GM19238 (cell line): ENCODE measurements around the gene AIF1L.
"Not testable (repeated sequence)": the region's sequence is repeated elsewhere in the genome, so short reads cannot be mapped to it uniquely, and the experiment has no call there.

Experiments used
- DNase-seq: peaks from one replicate; pipeline ENCODE4 v3.0.0; 2011; ENCODE audit warnings: low spot score; ENCODE audit not compliant: insufficient read length

AIF1L gene

DNA sequence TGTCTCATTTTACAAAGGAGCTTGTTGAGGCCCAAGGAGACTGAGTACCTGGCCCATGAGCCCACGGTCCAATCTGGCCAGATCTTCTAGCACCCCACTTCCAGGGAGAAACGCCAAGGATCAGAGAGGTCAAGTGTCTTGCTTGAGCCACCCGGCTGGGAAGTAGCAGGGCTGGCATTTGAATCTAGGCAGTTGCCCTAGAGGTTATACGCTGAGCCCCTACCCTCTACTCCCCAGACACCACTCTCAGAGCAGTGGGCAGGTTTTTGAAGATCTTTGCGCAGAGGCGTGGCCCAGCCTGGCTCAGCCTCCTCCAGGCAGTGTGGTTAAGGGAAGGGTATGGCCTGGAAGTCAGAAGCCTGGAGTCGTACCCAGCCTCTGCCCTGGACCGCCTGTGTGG lies 23.3 kb downstream of the AIF1L start:
- no peak for DNase-seq

- no peak for DNase-seq
Observed at GRCh38 chr9:131120620-131121228, 24.4 kb downstream of the AIF1L start.

- no peak for DNase-seq
Observed at GRCh38 chr9:131121346-131121745, 25.0 kb downstream of the AIF1L start.

GRCh38 chr9:131122158-131122557 lies 25.8 kb downstream of the AIF1L start:
- no peak for DNase-seq

GRCh38 chr9:131125038-131125287 lies 28.6 kb downstream of the AIF1L start:
- DNase-seq = no peak

GRCh38 chr9:131125288-131126058 lies 29.1 kb downstream of the AIF1L start, which contains the start of gene NUP214:
NUP214 (plus strand) TSS chr9:131125586; CDS start chr9:131125705, 119 bp downstream.
- DNase-seq = peak; percentile 99

GRCh38 chr9:131126059-131126426 lies 29.7 kb downstream of the AIF1L start:
- DNase-seq = no peak

GRCh38 chr9:131129183-131129582 lies 32.9 kb downstream of the AIF1L start:
- DNase-seq = no peak

- no peak for DNase-seq
Observed at GRCh38 chr9:131138676-131139075, 42.3 kb downstream of the AIF1L start.

- DNase-seq = no peak
Observed at GRCh38 chr9:131140112-131140511, 43.8 kb downstream of the AIF1L start.

GRCh38 chr9:131140550-131140949 lies 44.2 kb downstream of the AIF1L start:
- DNase-seq = no peak

GRCh38 chr9:131142160-131142559 lies 45.8 kb downstream of the AIF1L start:
- DNase-seq = no peak

DNA sequence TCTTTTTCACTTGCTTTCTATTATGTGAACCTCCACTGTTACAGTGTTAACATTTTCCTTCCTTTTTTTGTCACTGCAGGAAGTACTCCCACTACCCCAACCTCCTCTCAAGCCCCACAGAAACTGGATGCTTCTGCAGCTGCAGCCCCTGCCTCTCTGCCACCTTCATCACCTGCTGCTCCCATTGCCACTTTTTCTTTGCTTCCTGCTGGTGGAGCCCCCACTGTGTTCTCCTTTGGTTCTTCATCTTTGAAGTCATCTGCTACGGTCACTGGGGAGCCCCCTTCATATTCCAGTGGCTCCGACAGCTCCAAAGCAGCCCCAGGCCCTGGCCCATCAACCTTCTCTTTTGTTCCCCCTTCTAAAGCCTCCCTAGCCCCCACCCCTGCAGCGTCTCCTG lies 47.9 kb downstream of the AIF1L start:
- DNase-seq = no peak

DNA sequence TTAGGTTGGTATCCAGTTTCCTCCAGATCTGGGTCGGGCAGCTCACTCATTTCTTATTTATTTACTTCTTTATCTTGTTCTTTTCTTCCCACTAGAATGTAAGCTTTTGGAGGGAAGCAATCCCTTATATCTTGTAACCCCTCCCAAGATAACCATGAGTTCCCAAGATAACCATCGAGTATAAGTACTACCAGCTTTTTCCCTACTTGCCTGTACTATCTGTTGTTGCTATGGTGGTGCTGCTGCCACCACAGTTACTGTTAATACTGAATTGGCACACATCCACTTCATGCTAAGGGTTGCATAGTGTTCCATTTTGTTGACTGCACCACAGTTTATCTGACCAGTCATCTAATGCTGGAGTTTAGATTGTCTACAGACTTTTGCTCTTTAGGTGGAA lies 48.9 kb downstream of the AIF1L start:
- no peak for DNase-seq

GRCh38 chr9:131146186-131146585 lies 49.9 kb downstream of the AIF1L start:
- DNase-seq = no peak

- DNase-seq = no peak
Observed at GRCh38 chr9:131148276-131148675, 51.9 kb downstream of the AIF1L start.

- DNase-seq = no peak
Observed at GRCh38 chr9:131148966-131149687, 52.8 kb downstream of the AIF1L start.

DNA sequence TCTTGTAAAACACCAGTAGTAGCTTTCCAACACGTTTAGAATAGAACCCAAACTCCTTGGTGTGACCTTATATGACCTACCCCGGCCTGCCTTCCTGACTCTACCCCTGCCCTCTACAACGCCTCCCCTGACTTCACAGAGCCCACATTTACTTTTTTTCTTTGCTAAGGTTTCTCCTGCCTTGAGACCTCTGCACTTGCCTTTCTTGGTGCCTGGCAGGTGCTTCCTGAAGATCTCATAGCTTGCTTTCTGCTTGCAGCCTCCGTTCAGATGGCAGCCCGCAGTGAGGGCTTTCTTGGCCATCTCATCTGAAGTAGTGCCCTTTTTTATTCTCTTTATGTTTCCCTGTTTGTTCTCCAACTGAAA lies 53.3 kb downstream of the AIF1L start:
- no peak for DNase-seq

- no peak for DNase-seq
Observed at GRCh38 chr9:131153595-131153994, 57.3 kb downstream of the AIF1L start.

- DNase-seq = not testable (repeated sequence)
Observed at GRCh38 chr9:131158673-131159072, 62.3 kb downstream of the AIF1L start.

- DNase-seq = no peak
Observed at GRCh38 chr9:131160416-131161112, 64.2 kb downstream of the AIF1L start.

- DNase-seq = no peak
Observed at GRCh38 chr9:131161585-131161984, 65.3 kb downstream of the AIF1L start.
